Right cardiac atrium (tissue), 5 donors: ENCODE data around the gene PTPN2. TPM values are rescaled to one million over a fixed set of nuclear protein-coding genes. Genes with fewer than 3 reads are reported as not detected.

ENCODE experiments used
- ATAC-seq, 2 donors: fragments of 200-7000 bp; cut with Tn5 transposase; one replicate each; pipeline versions ENCODE4 v1.8.0 to v1.9.1; 2020; ENCODE audit warnings: moderate library complexity in 2 of 2, mild to moderate bottlenecking in 1 of 2
- DNase-seq, 3 donors: peaks; one replicate each; pipeline ENCODE4 v3.0.0-alpha.2; 2020
- H3K27ac ChIP-seq: one replicate; pipeline ENCODE4 v1.5.1; 2013; ENCODE audit warnings: mild to moderate bottlenecking, low read length, control low read depth, moderate library complexity
- H3K27me3 ChIP-seq: one replicate; pipeline ENCODE4 v1.6.1; 2013; ENCODE audit not compliant: control insufficient read depth, insufficient read depth
- H3K4me1 ChIP-seq: one replicate; pipeline ENCODE4 v1.6.1; 2013; ENCODE audit warnings: low read length; ENCODE audit not compliant: control insufficient read depth, insufficient read depth
- H3K4me3 ChIP-seq: one replicate; pipeline ENCODE4 v1.5.1; 2013; ENCODE audit warnings: low read length, control low read depth
- H3K9me3 ChIP-seq: one replicate; pipeline ENCODE4 v1.6.1; 2013; ENCODE audit warnings: low read length; ENCODE audit not compliant: control insufficient read depth
- WGBS: extraction: QIAGEN DNeasy Blood & Tissue Kit; methylation state at CpG from one replicate; pipeline ENCODE4 v1.1.7; 2013; 5-methylcytosine and 5-hydroxymethylcytosine counted together
- intact Hi-C, 4 donors: fragments of 100-400 bp; cut with DNase I; formaldehyde crosslinking; loops; one replicate each; pipeline versions ENCODE4 v1.11.0 to v1.14.0; 2022 to 2023
- long read RNA-seq, 4 donors: library from polyadenylated mRNA; unstranded; transcript quantifications; one replicate each; pipeline ENCODE4 v2.0.0, GENCODE V29; 2020 to 2021
- polyA plus RNA-seq: library from polyadenylated mRNA; stranded (reverse); fragments of 200-250 nt; gene quantifications from one replicate; pipeline ENCODE4 v1.2.3, GENCODE V29; 2013
- total RNA-seq, 4 donors: library from RNA; stranded (reverse); fragmentation: NEBNext Ultra II Directional; extraction: Animal tissue kit (Norgen Biotek cat#: 25700); gene quantifications; one replicate each; pipeline ENCODE4 v1.2.1, GENCODE V29; 2021
- donor health status: healthy with polysubstance abuse.
- donor health status: DM: no; HTN: yes; CAD: no.
- donor health status: DM: no; HTN: no; CAD: no.
- donor health status: DM: no; HTN: yes; CAD: no; lungs with severe emphysema.
- donor health status: DM: yes; HTN: yes; CAD: no.

Gene PTPN2
- total RNA-seq (10 to 100 TPM; 15.3 to 16.5 (median 15.5) TPM), polyA plus RNA-seq (12.3 TPM)
- long read RNA-seq, donor 1, transcript PTPN2-202 (10 exons, 1,706 nt), result minor isoform, 9 of 29 reads
- long read RNA-seq, donor 1, transcript PTPN2-201 (9 exons, 3,467 nt), result major isoform, 11 of 29 reads
- long read RNA-seq, donor 1, partial matches to known transcripts, result 1 of 29 reads
- long read RNA-seq, donor 1, other reads (novel, unspliced or antisense), result 8 of 29 reads
- long read RNA-seq, donor 2, partial matches to known transcripts, result 0 of 4 reads
- long read RNA-seq, donor 2, other reads (novel, unspliced or antisense), result 0 of 4 reads
- long read RNA-seq, donor 3, transcript PTPN2-201 (9 exons, 3,467 nt), result minor isoform, 16 of 64 reads
- long read RNA-seq, donor 3, transcript PTPN2-202 (10 exons, 1,706 nt), result major isoform, 32 of 64 reads
- long read RNA-seq, donor 3, partial matches to known transcripts, result 4 of 64 reads
- long read RNA-seq, donor 3, other reads (novel, unspliced or antisense), result 11 of 64 reads
- long read RNA-seq, donor 4, transcript PTPN2-202 (10 exons, 1,706 nt), result major isoform, 7 of 10 reads
- long read RNA-seq, donor 4, partial matches to known transcripts, result 0 of 10 reads
- long read RNA-seq, donor 4, other reads (novel, unspliced or antisense), result 3 of 10 reads

GRCh38 chr18:12883684-12884405 lies at the start of gene PTPN2:
PTPN2 (minus strand) TSS chr18:12884237; CDS start chr18:12884141, 96 bp downstream.
- Histone ChIP-seq H3K27me3 (no peaks in the 10 kb centered on the region), H3K27ac (peak within 1 kb of the TSS; percentile 98), H3K4me1 (peaks cover 2% of the 10 kb centered on the region), H3K4me3 (peak within 1 kb of the TSS; percentile 75), H3K9me3 (no peaks in the 10 kb centered on the region)
- WGBS, result under 1% methylated on average over 97 of the region's 97 CpGs
- DNase-seq (peak; percentile 97 to 99 (median 98)), ATAC-seq (peak; percentile 96 to 97)
- intact Hi-C loops, result no loop called here

- H3K9me3 ChIP-seq, result no peaks in the 10 kb centered on the region
- no peaks in the 10 kb centered on the region for H3K4me1 ChIP-seq
- H3K27ac ChIP-seq, result no peak overlapping the region
- no peak overlapping the region for H3K4me3 ChIP-seq
- no peaks in the 10 kb centered on the region for H3K27me3 ChIP-seq
- DNase-seq (no peak), ATAC-seq (no peak)
- intact Hi-C loops, result loop anchor here in 1 of 4 donors (5.0 kb wide), 2 partner anchors 186 to 206 kb away; no protein-coding TSS in a partner anchor
These were observed 49.3 kb upstream of the PTPN2 start for GRCh38 chr18:12933327-12933726.

GRCh38 chr18:12930908-12931307 lies 46.9 kb upstream of the PTPN2 start:
- 95% methylated on average over 3 of the region's 3 CpGs for WGBS
- H3K27ac ChIP-seq, result no peak overlapping the region
- no peak overlapping the region for H3K4me3 ChIP-seq
- no peaks in the 10 kb centered on the region for H3K9me3 ChIP-seq
- H3K4me1 ChIP-seq, result no peaks in the 10 kb centered on the region
- H3K27me3 ChIP-seq, result no peaks in the 10 kb centered on the region
- no peak for ATAC-seq
- intact Hi-C loops, result loop anchor here in 3 of 4 donors (2.0 to 5.0 kb wide), 4 partner anchors 184 to 204 kb away; no protein-coding TSS in a partner anchor
- DNase-seq, result no peak

GRCh38 chr18:12930376-12930775 lies 46.3 kb upstream of the PTPN2 start:
- H3K4me1 ChIP-seq, result no peaks in the 10 kb centered on the region

GRCh38 chr18:12929477-12930083 lies 45.5 kb upstream of the PTPN2 start:
- H3K4me3 ChIP-seq, result no peak overlapping the region
- 82% methylated on average over 5 of the region's 5 CpGs for WGBS
- H3K27ac ChIP-seq, result no peak overlapping the region
- H3K4me1 ChIP-seq, result no peaks in the 10 kb centered on the region
- DNase-seq, result no peak
- no peak for ATAC-seq
- H3K9me3 ChIP-seq, result no peaks in the 10 kb centered on the region
- intact Hi-C loops, result loop anchor here in 3 of 4 donors (2.0 to 5.0 kb wide), 4 partner anchors 182 to 203 kb away; no protein-coding TSS in a partner anchor
- H3K27me3 ChIP-seq, result no peaks in the 10 kb centered on the region

More at GRCh38 chr18:12930376-12930775, 46.3 kb upstream of the PTPN2 start:
- DNase-seq, result no peak
- H3K27me3 ChIP-seq, result no peaks in the 10 kb centered on the region
- H3K9me3 ChIP-seq, result no peaks in the 10 kb centered on the region
- no peak for ATAC-seq
- WGBS, result 87% methylated on average over 3 of the region's 3 CpGs
- intact Hi-C loops, result loop anchor here in 3 of 4 donors (2.0 to 5.0 kb wide), 4 partner anchors 183 to 204 kb away; no protein-coding TSS in a partner anchor
- no peak overlapping the region for H3K27ac ChIP-seq
- H3K4me3 ChIP-seq, result no peak overlapping the region

- DNase-seq, result no peak
- Histone ChIP-seq H3K27me3 (no peaks in the 10 kb centered on the region), H3K27ac (no peak overlapping the region), H3K9me3 (no peaks in the 10 kb centered on the region), H3K4me1 (no peaks in the 10 kb centered on the region), H3K4me3 (no peak overlapping the region)
- intact Hi-C loops, result no loop called here
- 68% methylated on average over 5 of the region's 5 CpGs for WGBS
- no peak for ATAC-seq
These were observed 44.6 kb upstream of the PTPN2 start for GRCh38 chr18:12928641-12929040.

- intact Hi-C loops, result no loop called here
- no peak for DNase-seq
- H3K4me1 ChIP-seq, result no peaks in the 10 kb centered on the region
- 70% methylated on average over 4 of the region's 4 CpGs for WGBS
- H3K27me3 ChIP-seq, result no peaks in the 10 kb centered on the region
- no peak overlapping the region for H3K4me3 ChIP-seq
- no peaks in the 10 kb centered on the region for H3K9me3 ChIP-seq
- ATAC-seq, result no peak
- no peak overlapping the region for H3K27ac ChIP-seq
These were observed 44.2 kb upstream of the PTPN2 start for GRCh38 chr18:12928206-12928605.

- DNase-seq (no peak), ATAC-seq (no peak)
- H3K27ac ChIP-seq, result no peak overlapping the region
- H3K4me1 ChIP-seq, result no peaks in the 10 kb centered on the region
- H3K9me3 ChIP-seq, result no peaks in the 10 kb centered on the region
- intact Hi-C loops, result no loop called here
- no peak overlapping the region for H3K4me3 ChIP-seq
- 57% methylated on average over 6 of the region's 6 CpGs for WGBS
- no peaks in the 10 kb centered on the region for H3K27me3 ChIP-seq
These were observed 40.6 kb upstream of the PTPN2 start for GRCh38 chr18:12924616-12925015.

GRCh38 chr18:12922266-12922665 lies 38.2 kb upstream of the PTPN2 start:
- no peaks in the 10 kb centered on the region for H3K4me1 ChIP-seq
- H3K27ac ChIP-seq, result no peak overlapping the region
- 81% methylated on average over 1 of the region's 1 CpG for WGBS
- no peak overlapping the region for H3K4me3 ChIP-seq
- DNase-seq (no peak), ATAC-seq (no peak)
- H3K27me3 ChIP-seq, result no peaks in the 10 kb centered on the region
- intact Hi-C loops, result no loop called here
- H3K9me3 ChIP-seq, result no peaks in the 10 kb centered on the region

- WGBS, result 52% methylated on average over 7 of the region's 7 CpGs
These were observed 37.1 kb upstream of the PTPN2 start for GRCh38 chr18:12921178-12921577.

More at GRCh38 chr18:12921178-12921577, 37.1 kb upstream of the PTPN2 start:
- ATAC-seq, result no peak
- H3K9me3 ChIP-seq, result no peaks in the 10 kb centered on the region
- intact Hi-C loops, result no loop called here
- no peaks in the 10 kb centered on the region for H3K4me1 ChIP-seq
- H3K4me3 ChIP-seq, result no peak overlapping the region
- H3K27me3 ChIP-seq, result no peaks in the 10 kb centered on the region
- H3K27ac ChIP-seq, result no peak overlapping the region
- DNase-seq, result no peak
